Glomerular visceral epithelial cell (primary cell): ENCODE data around the gene TIMM9.
"Not testable (repeated sequence)": the region's sequence is repeated elsewhere in the genome, so short reads cannot be mapped to it uniquely, and the experiment has no call there.

ENCODE experiments used
- DNase-seq: peaks from one replicate; pipeline ENCODE4 v3.0.0-alpha.2; 2016; ENCODE audit errors: extremely low spot score

TIMM9 gene

GRCh38 chr14:58398495-58398894, 28.8 kb downstream of the TIMM9 start:
- DNase-seq: no peak

GRCh38 chr14:58397156-58397555, 30.2 kb downstream of the TIMM9 start:
- no peak for DNase-seq

GRCh38 chr14:58395812-58396788, 31.2 kb downstream of the TIMM9 start, which contains the start of gene TOMM20L:
Gene TOMM20L (plus strand): TSS chr14:58395930. CDS start chr14:58395958, 28 bp downstream.
- DNase-seq: peak; percentile 71

- no peak for DNase-seq
Measured at GRCh38 chr14:58395562-58395811, 31.8 kb downstream of the TIMM9 start.

- no peak for DNase-seq
Measured at GRCh38 chr14:58390830-58391229, 36.5 kb downstream of the TIMM9 start.

GRCh38 chr14:58376791-58377190, 50.5 kb downstream of the TIMM9 start:
- no peak for DNase-seq

- DNase-seq: no peak
Measured at GRCh38 chr14:58368956-58369355, 58.4 kb downstream of the TIMM9 start.

GRCh38 chr14:58367296-58367695, 60.0 kb downstream of the TIMM9 start:
- DNase-seq: no peak

- DNase-seq: no peak
Measured at GRCh38 chr14:58364316-58364715, 63.0 kb downstream of the TIMM9 start.

GRCh38 chr14:58362798-58363412, 64.4 kb downstream of the TIMM9 start:
- peak; percentile 47 for DNase-seq

GRCh38 chr14:58362272-58362671, 65.1 kb downstream of the TIMM9 start:
- not testable (repeated sequence) for DNase-seq
